WERI-Rb-1 (cell line): ENCODE results near the gene ZMYND8.

Experiments
- DNase-seq: peaks from one replicate; pipeline ENCODE4 v3.0.0-alpha.2; 2020
- H3K27ac ChIP-seq: fragments of 250-450 bp; sonication (Bioruptor Pico); 2 replicates; pipeline ENCODE4 v1.5.1; 2020; ENCODE audit warnings: mild to moderate bottlenecking, moderate library complexity
- H3K27me3 ChIP-seq: fragments of 250-450 bp; sonication (Bioruptor Pico); 2 replicates; pipeline ENCODE4 v1.5.1; 2021; ENCODE audit warnings: mild to moderate bottlenecking, low read depth, moderate library complexity; ENCODE audit not compliant: insufficient read depth, severe bottlenecking
- H3K36me3 ChIP-seq: fragments of 250-450 bp; sonication (Bioruptor Pico); 2 replicates; pipeline ENCODE4 v1.5.1; 2020; ENCODE audit warnings: mild to moderate bottlenecking, moderate library complexity
- H3K4me3 ChIP-seq: 2 replicates; pipeline ENCODE4 v1.5.1; 2011; ENCODE audit warnings: low read depth, mild to moderate bottlenecking, control low read depth, low read length
- H3K9me3 ChIP-seq: fragments of 250-450 bp; sonication (Bioruptor Pico); 2 replicates; pipeline ENCODE4 v1.5.1; 2021; ENCODE audit warnings: mild to moderate bottlenecking, moderate library complexity; ENCODE audit not compliant: severe bottlenecking
- TF ChIP-seq, protein P1 (sequence below): IDR thresholded peaks from 2 replicates; pipeline ENCODE4 v1.5.1; 2011; ENCODE audit warnings: low read depth, mild to moderate bottlenecking, control low read depth, inconsistent platforms, low read length

The ZMYND8 gene

DNA sequence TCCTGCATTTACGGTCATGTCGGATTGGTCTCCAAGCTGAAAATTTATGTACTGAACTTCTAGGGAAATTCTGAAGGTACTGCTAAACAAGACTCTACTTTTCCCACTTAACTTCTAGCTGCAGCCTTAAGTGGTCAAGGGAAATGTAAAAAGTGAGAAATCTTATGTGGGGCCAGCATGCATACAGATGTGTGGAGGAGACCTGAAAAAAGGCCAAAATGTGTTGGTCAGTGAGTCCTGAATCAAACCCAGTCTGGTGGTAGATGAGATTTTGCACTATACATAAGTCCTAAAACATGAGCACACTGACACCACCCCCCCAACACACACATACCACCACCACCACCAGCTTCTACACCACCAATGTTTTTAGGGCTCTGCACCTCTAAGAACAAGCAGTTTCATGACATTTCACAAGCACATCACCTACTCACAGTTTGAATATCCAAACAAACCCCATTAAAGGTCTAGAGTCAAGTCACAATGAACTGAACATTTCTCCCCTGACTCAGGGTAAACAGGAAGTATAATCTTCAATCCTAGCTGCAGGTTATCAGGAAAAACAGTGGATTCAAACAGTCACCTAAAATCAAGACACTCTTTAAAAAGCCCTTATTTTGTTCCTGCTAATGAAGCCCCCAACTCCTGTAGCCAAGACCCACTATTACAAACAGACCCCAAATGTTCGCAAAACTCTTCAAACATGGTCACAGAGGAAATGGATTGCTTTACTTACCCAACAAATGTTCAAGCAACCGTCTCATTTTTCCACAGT lies 1.6 kb downstream of the ZMYND8 start:
- Histone ChIP-seq H3K27ac (peak overlapping the region; percentile 99), H3K4me3 (peak overlapping the region; percentile 50), H3K9me3 (no peaks in the 10 kb centered on the region), H3K36me3 (peaks cover 12% of the 10 kb centered on the region), H3K27me3 (no peaks in the 10 kb centered on the region)
- no peak for DNase-seq
- TF ChIP-seq, protein P1, sequence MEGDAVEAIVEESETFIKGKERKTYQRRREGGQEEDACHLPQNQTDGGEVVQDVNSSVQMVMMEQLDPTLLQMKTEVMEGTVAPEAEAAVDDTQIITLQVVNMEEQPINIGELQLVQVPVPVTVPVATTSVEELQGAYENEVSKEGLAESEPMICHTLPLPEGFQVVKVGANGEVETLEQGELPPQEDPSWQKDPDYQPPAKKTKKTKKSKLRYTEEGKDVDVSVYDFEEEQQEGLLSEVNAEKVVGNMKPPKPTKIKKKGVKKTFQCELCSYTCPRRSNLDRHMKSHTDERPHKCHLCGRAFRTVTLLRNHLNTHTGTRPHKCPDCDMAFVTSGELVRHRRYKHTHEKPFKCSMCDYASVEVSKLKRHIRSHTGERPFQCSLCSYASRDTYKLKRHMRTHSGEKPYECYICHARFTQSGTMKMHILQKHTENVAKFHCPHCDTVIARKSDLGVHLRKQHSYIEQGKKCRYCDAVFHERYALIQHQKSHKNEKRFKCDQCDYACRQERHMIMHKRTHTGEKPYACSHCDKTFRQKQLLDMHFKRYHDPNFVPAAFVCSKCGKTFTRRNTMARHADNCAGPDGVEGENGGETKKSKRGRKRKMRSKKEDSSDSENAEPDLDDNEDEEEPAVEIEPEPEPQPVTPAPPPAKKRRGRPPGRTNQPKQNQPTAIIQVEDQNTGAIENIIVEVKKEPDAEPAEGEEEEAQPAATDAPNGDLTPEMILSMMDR = no peak

DNA sequence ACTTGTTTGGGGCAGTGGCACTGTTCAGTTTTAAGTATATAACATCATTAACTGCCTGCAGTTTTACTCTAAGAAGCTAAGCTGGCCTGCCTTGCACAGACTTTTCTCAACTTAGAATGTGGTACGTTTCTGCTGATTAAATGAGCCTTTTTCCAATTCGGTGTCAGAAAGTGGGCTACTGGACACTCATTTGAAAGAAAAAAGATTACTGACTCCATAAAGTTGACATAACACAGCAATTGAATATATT lies 2.1 kb downstream of the ZMYND8 start:
- Histone ChIP-seq H3K36me3 (peaks cover 17% of the 10 kb centered on the region), H3K4me3 (peak overlapping the region; percentile 50), H3K27me3 (no peaks in the 10 kb centered on the region), H3K27ac (peak overlapping the region; percentile 20), H3K9me3 (no peaks in the 10 kb centered on the region)
- TF ChIP-seq, protein P1 = no peak
- DNase-seq = no peak

DNA sequence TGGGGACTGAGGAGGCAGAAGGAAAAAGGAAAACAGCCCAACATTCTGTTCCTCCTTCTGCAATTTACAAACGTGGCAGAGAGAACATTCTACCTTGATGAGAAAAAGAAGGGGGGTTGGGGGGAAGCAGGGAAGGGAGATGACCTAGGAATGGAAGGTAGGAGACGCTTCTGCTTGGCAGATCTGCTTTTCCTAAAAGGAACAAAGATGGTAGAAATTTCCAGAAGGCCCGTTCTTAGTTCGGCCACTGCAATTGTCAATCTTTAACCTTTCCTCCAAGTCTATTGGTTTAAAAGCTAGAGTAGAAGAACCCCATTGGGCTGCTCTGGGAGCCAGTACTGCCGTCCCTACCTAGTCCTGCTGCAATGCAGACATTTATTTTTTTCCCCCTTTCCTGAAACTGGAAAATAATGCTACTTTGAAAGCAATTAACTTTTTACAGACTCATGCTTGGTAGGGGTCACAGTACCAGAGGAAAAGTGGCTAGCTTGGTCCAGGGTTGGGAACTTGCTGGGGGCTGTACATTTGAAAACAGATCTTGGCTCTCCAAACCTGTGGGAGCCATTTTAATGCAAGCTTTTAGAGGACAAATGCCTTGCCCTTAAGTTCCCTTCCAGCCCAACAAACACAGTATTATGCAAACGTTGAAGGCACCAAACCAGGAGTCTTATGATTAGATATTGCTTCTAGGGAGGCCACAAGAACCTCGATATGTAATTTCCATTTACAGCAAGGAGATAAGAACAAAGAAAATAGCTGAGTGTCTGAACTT lies 2.6 kb downstream of the ZMYND8 start:
- Histone ChIP-seq H3K9me3 (no peaks in the 10 kb centered on the region), H3K27me3 (no peaks in the 10 kb centered on the region), H3K4me3 (peak overlapping the region; percentile 50; the same call in 1 of the 2 replicates), H3K27ac (peak overlapping the region; percentile 20), H3K36me3 (peaks cover 18% of the 10 kb centered on the region)
- TF ChIP-seq, protein P1 = no peak
- DNase-seq = no peak

DNA sequence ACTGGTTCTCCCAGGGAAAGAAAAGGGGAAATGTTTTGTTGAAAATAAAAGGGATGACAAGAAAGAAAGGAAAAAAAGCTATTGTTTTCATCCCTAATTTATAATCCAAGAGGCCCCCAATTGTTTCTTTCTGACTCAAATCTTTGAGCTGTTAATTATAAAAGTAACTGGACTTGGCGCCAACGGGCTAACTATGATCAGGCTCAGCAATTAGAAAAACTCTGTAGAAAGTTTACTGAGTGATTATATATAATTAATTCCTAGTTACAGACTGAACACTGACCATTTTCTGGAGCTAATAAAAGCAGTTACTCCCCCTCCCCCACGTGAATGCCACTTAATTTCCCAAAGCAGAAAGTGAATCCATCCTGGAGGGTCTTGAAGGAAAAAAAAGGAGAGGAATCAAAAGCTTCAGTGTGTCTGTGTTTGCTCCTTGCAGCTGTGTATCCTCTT lies 3.2 kb downstream of the ZMYND8 start:
- H3K36me3 ChIP-seq = peaks cover 21% of the 10 kb centered on the region
- no peaks in the 10 kb centered on the region for H3K9me3 ChIP-seq
- TF ChIP-seq, protein P1 = no peak
- no peak for DNase-seq
- no peak overlapping the region for H3K4me3 ChIP-seq
- H3K27me3 ChIP-seq = no peaks in the 10 kb centered on the region
- no peak overlapping the region; the same call in 1 of the 2 replicates for H3K27ac ChIP-seq

DNA sequence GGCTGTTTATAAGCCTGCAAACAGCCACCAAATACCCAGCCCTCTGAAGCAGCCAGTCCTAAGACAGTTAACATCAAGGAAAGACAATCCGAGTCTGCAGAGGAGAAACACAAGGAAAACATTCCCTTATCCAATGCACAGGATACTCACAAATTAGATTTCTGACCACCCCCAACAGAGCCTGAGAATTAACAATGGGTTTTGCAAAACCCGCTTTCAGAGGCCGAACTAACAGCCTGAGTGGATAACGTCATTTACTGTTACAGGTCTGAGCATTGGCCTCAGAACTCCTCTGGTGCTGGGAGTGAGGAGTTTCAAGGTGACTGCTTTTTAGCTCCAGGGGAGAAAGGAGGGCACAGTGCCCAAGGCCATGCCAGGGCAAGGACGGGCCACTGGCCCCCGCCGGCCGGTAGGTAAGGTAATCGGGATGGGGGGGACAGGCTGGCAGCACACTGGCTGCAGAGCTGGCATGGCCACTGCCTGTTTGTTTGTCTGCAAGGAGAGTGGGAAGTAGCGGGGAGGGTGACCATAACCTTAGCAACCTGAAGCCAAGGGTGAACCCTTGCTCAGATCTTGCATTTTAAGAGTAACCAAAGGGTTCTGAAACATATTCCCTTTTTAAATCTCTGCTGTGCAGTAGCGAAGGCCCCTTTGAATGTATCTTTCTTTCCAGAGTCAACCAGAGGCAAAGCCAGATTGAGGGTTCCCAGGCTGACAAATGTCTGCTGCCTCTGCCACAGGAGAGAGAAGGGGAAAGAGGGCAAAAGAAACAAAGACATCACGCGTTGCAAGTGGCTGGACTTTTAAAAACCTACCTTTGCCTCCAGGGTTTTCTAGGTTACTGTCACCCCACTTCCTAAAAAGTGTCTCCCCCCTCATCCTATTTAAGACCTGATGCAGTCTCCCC lies 3.9 kb downstream of the ZMYND8 start:
- peaks cover 24% of the 10 kb centered on the region for H3K36me3 ChIP-seq
- TF ChIP-seq, protein P1 = no peak
- no peak overlapping the region for H3K4me3 ChIP-seq
- H3K27me3 ChIP-seq = no peaks in the 10 kb centered on the region
- no peak for DNase-seq
- peak overlapping the region; percentile 50 for H3K27ac ChIP-seq
- no peaks in the 10 kb centered on the region for H3K9me3 ChIP-seq
